Measurements from ENCODE around the gene DECR2. TPM values are rescaled to one million over a fixed set of nuclear protein-coding genes. Genes with fewer than 3 reads are reported as not detected.

DECR2 gene
- total RNA-seq, 1 experiment from 2014 or later, result 27.5 TPM

DNA sequence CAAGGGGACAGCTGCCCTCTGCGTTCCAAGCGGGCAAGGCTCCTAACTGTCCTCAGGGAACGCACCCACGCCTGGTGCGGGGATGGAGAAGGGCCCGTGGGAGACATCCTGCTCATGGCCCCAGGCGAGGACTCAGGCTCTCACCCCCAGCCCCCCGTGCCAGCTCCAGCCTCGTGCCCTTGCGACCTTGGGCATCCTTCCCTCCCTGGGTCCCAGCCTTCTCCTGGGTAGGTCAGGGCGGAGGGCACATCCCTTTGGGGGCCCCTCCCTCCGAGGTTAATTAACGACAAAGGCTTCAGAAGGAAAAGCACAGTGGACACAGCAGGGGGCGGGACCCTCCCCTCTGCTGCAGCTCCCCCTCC, 22.9 kb upstream of the DECR2 start:
- no TSS peak for BruUV-seq (replicated peaks)

DNA sequence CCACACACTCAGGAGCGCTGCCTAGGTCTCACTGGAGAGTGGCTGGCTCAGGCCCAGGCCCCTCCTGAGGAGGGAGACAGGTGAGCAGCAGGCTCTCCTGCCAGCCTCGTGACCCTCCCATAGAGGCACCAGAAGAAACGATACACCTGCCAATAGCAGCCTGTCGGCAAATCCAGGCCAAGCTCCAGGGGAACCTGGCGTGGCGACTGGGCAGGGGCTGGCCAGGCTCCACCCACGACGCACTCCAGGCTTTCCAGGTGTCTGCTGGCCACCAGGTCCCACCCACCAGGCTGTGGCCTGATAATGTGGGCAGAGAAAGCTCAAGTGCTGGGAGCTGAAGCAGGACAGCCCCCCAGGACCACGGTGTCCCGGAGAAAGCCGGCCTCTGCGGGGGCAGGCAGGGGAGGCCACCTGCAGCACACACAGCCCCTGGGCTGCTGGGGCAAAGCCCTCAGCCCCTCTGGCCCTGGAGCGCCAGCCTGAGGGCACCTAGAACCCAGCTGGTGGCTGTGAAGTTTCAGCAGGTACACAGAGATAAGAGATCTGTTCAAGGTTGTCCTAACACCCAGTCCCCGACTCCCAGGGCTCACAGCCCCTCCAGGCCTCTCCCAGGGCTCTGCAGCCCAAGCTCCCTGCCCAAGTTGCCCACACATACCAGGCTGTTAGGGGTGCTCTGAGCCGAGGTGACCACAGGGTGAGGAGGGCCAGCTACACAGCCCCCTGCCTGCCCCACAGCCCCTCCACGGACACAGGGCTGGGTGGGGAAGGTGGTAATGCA, 22.3 kb upstream of the DECR2 start:
- H3K36me3 ChIP-seq (ENCODE audit: insufficient read depth, low read length, poor library complexity, severe bottlenecking), result peaks cover 8% of the 10 kb centered on the region
- CTCF ChIA-PET, result no interaction called here
- intact Hi-C loops (cut with micrococcal nuclease; ENCODE audit: unreplicated experiment), result no loop called here
- H3K27me3 ChIP-seq (replicated peaks; ENCODE audit: insufficient read depth, low read depth, low read length, poor library complexity), result no peaks in the 10 kb centered on the region
- TF ChIP-seq EZH2 (IDR thresholded peaks at IDR 0.05; ENCODE audit: borderline replicate concordance, low read depth, low read length, poor library complexity, severe bottlenecking), result no peak
- TF ChIP-seq, protein P1, sequence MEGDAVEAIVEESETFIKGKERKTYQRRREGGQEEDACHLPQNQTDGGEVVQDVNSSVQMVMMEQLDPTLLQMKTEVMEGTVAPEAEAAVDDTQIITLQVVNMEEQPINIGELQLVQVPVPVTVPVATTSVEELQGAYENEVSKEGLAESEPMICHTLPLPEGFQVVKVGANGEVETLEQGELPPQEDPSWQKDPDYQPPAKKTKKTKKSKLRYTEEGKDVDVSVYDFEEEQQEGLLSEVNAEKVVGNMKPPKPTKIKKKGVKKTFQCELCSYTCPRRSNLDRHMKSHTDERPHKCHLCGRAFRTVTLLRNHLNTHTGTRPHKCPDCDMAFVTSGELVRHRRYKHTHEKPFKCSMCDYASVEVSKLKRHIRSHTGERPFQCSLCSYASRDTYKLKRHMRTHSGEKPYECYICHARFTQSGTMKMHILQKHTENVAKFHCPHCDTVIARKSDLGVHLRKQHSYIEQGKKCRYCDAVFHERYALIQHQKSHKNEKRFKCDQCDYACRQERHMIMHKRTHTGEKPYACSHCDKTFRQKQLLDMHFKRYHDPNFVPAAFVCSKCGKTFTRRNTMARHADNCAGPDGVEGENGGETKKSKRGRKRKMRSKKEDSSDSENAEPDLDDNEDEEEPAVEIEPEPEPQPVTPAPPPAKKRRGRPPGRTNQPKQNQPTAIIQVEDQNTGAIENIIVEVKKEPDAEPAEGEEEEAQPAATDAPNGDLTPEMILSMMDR (conservative IDR thresholded peaks at IDR 0.05; ENCODE audit: low read depth, low read length), result no peak
- BruUV-seq (replicated peaks), result no TSS peak
- H3K4me1 ChIP-seq (ENCODE audit: insufficient read depth, low read length, poor library complexity, severe bottlenecking), result no peaks in the 10 kb centered on the region
- no peak overlapping the region for H3K27ac ChIP-seq (ENCODE audit: low read depth, low read length, poor library complexity, severe bottlenecking)
- no peak for DNase-seq (ENCODE audit: low spot score)
- no peak overlapping the region for H3K4me3 ChIP-seq (ENCODE audit: low read depth, low read length, poor library complexity, severe bottlenecking)
- no peaks in the 10 kb centered on the region for H3K9me3 ChIP-seq (ENCODE audit: low read depth, low read length, poor library complexity, severe bottlenecking)
- POLR2A ChIA-PET (ENCODE audit: low non-redundant PET), result no interaction called here

More for the DNA sequence above, 22.9 kb upstream of the DECR2 start:
- ChIA-PET POLR2A (ENCODE audit: low non-redundant PET) (no interaction called here), CTCF (no interaction called here)
- H3K27me3 ChIP-seq (replicated peaks; ENCODE audit: insufficient read depth, low read depth, low read length, poor library complexity), result no peaks in the 10 kb centered on the region
- TF ChIP-seq, protein P1 (conservative IDR thresholded peaks at IDR 0.05; ENCODE audit: low read depth, low read length), result no peak
- no peak for TF ChIP-seq EZH2 (IDR thresholded peaks at IDR 0.05; ENCODE audit: borderline replicate concordance, low read depth, low read length, poor library complexity, severe bottlenecking)
- no peaks in the 10 kb centered on the region for H3K4me1 ChIP-seq (ENCODE audit: insufficient read depth, low read length, poor library complexity, severe bottlenecking)
- H3K9me3 ChIP-seq (ENCODE audit: low read depth, low read length, poor library complexity, severe bottlenecking), result no peaks in the 10 kb centered on the region
- no peak overlapping the region for H3K27ac ChIP-seq (ENCODE audit: low read depth, low read length, poor library complexity, severe bottlenecking)
- DNase-seq (ENCODE audit: low spot score), result no peak
- intact Hi-C loops (cut with micrococcal nuclease; ENCODE audit: unreplicated experiment), result no loop called here
- peaks cover 8% of the 10 kb centered on the region for H3K36me3 ChIP-seq (ENCODE audit: insufficient read depth, low read length, poor library complexity, severe bottlenecking)
- H3K4me3 ChIP-seq (ENCODE audit: low read depth, low read length, poor library complexity, severe bottlenecking), result no peak overlapping the region

DNA sequence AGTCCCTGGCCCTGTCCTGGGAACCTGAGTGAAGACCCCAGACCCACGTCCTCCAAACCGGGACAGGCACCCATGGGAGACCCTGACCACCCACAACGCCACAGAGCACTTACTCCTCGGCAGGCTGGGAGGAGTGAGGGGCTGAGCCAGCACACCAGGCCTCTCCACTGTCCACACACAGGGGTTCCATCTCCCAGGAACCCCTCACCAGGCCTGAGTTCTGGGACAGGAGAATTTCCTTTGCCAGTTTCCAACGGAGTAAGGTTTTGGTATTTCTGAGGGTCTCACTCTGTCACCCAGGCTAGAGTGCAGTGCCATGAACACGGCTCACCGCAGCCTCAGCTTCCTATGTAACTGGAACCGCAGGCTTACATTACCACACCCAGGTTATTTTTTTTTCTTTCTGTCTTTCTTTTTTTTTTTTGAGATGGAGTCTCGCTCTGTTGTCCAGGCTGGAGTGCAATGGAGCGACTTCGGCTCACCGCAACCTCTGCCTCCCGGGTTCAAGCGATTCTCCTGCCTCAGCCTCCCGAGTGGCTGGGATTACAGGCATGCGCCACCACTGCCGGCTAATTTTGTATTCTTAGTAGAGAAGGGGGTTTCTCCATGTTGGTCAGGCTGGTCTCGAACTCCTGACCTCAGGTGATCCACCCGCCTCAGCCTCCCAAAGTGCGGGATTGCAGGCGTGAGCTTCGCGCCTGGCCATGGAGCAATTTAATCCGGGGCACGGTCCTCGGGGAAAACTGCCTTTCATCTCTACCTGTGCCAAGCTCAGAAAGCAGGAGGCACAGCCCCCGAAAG, 21.5 kb upstream of the DECR2 start:
- no peak for DNase-seq (ENCODE audit: low spot score)
- TF ChIP-seq, protein P1 (conservative IDR thresholded peaks at IDR 0.05; ENCODE audit: low read depth, low read length), result no peak
- no peak for TF ChIP-seq EZH2 (IDR thresholded peaks at IDR 0.05; ENCODE audit: borderline replicate concordance, low read depth, low read length, poor library complexity, severe bottlenecking)
- intact Hi-C loops (cut with micrococcal nuclease; ENCODE audit: unreplicated experiment), result no loop called here
- no peaks in the 10 kb centered on the region for H3K27me3 ChIP-seq (replicated peaks; ENCODE audit: insufficient read depth, low read depth, low read length, poor library complexity)
- ChIA-PET CTCF (no interaction called here), POLR2A (ENCODE audit: low non-redundant PET) (no interaction called here)
- peaks cover 8% of the 10 kb centered on the region for H3K36me3 ChIP-seq (ENCODE audit: insufficient read depth, low read length, poor library complexity, severe bottlenecking)
- H3K9me3 ChIP-seq (ENCODE audit: low read depth, low read length, poor library complexity, severe bottlenecking), result no peaks in the 10 kb centered on the region
- peak overlapping the region; percentile 93 for H3K4me3 ChIP-seq (ENCODE audit: low read depth, low read length, poor library complexity, severe bottlenecking)
- no peak overlapping the region for H3K27ac ChIP-seq (ENCODE audit: low read depth, low read length, poor library complexity, severe bottlenecking)
- H3K4me1 ChIP-seq (ENCODE audit: insufficient read depth, low read length, poor library complexity, severe bottlenecking), result no peaks in the 10 kb centered on the region
- BruUV-seq (replicated peaks), result no TSS peak
